HEK293 (cell line): ENCODE data around the gene ZNF670.

Experiments used
- ZNF146 ChIP-seq: fragments of 450-650 bp; formaldehyde crosslinking; IDR thresholded peaks from 2 replicates; pipeline ENCODE4 v1.5.1; 2016; ENCODE audit warnings: missing biosample characterization, missing genetic modification characterization
- ZNF776 ChIP-seq: fragments of 450-650 bp; formaldehyde crosslinking; IDR thresholded peaks from 2 replicates; pipeline ENCODE4 v1.5.0; 2017; ENCODE audit warnings: missing biosample characterization, missing genetic modification characterization, borderline replicate concordance

DNA sequence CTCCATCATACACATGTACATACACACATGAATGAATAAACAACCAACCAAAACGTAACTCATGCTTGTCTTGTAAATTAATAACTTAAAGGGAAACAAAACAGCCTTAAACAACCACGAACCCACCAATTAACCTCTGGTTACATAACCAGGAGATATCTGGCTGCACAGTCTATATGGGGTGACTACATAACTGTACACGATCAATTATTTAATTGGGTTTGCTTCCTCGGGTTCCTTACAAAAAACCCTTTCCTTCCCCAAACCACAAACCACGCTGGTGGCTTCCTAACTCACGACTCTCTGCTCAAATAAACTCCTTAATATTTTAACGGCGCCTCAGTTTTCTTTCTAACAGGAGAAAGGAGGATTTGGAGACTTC lies 744 bp downstream of the ZNF670 start:
- TF ChIP-seq ZNF146 (no peak), ZNF776 (tag by site-specific recombination) (no peak)
